ENCODE results near the gene NRXN3. TPM values are rescaled to one million over a fixed set of nuclear protein-coding genes. Genes with fewer than 3 reads are reported as not detected.

The NRXN3 gene
- total and polyA plus RNA-seq, 2 experiments from 2014 or later = 5.7 to 7.1 TPM

- no peaks in the 10 kb centered on the region for H3K9me2 ChIP-seq (replicated peaks; ENCODE audit: insufficient read depth)
- no peak for DNase-seq (ENCODE audit: low spot score)
- TF ChIP-seq EZH2 (IDR thresholded peaks at IDR 0.05; ENCODE audit: borderline replicate concordance) = no peak
- TF ChIP-seq, protein P1, sequence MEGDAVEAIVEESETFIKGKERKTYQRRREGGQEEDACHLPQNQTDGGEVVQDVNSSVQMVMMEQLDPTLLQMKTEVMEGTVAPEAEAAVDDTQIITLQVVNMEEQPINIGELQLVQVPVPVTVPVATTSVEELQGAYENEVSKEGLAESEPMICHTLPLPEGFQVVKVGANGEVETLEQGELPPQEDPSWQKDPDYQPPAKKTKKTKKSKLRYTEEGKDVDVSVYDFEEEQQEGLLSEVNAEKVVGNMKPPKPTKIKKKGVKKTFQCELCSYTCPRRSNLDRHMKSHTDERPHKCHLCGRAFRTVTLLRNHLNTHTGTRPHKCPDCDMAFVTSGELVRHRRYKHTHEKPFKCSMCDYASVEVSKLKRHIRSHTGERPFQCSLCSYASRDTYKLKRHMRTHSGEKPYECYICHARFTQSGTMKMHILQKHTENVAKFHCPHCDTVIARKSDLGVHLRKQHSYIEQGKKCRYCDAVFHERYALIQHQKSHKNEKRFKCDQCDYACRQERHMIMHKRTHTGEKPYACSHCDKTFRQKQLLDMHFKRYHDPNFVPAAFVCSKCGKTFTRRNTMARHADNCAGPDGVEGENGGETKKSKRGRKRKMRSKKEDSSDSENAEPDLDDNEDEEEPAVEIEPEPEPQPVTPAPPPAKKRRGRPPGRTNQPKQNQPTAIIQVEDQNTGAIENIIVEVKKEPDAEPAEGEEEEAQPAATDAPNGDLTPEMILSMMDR (IDR thresholded peaks at IDR 0.05; ENCODE audit: poor library complexity) = no peak
- TF ChIP-seq EZH2phosphoT487 (IDR thresholded peaks at IDR 0.05; ENCODE audit: low read depth, severe bottlenecking, unreplicated experiment) = no peak
- H3K4me1 ChIP-seq (ENCODE audit: insufficient read depth) = no peaks in the 10 kb centered on the region
- H3K9me3 ChIP-seq (ENCODE audit: low read depth) = no peaks in the 10 kb centered on the region
- H3K4me3 ChIP-seq = no peak overlapping the region
- WGBS (ENCODE audit: low lambda C conversion rate, missing lambda C conversion rate) = 88% methylated on average over 3 of the region's 3 CpGs
- no peak overlapping the region for H3K4me2 ChIP-seq
- H3K79me2 ChIP-seq = no peaks in the 10 kb centered on the region
- H3K27ac ChIP-seq = no peak overlapping the region
- no peaks in the 10 kb centered on the region for H3K27me3 ChIP-seq
- H2AFZ ChIP-seq = no peak overlapping the region
- H3K36me3 ChIP-seq (replicated peaks; ENCODE audit: insufficient read depth, low read depth) = no peaks in the 10 kb centered on the region
- H4K20me1 ChIP-seq (ENCODE audit: insufficient read depth, poor library complexity, severe bottlenecking) = no peaks in the 10 kb centered on the region
These were observed 1083.4 kb downstream of the NRXN3 start for GRCh38 chr14:79253576-79253975.

GRCh38 chr14:79254069-79254775 is 1084.0 kb downstream of the NRXN3 start:
- Histone ChIP-seq H2AFZ (no peak overlapping the region), H3K9me2 (replicated peaks; ENCODE audit: insufficient read depth) (no peaks in the 10 kb centered on the region), H3K4me3 (no peak overlapping the region), H3K36me3 (replicated peaks; ENCODE audit: insufficient read depth, low read depth) (no peaks in the 10 kb centered on the region), H3K4me1 (ENCODE audit: insufficient read depth) (no peaks in the 10 kb centered on the region), H3K79me2 (no peaks in the 10 kb centered on the region), H3K27me3 (no peaks in the 10 kb centered on the region), H3K4me2 (no peak overlapping the region), H4K20me1 (ENCODE audit: insufficient read depth, poor library complexity, severe bottlenecking) (no peaks in the 10 kb centered on the region), H3K9me3 (ENCODE audit: low read depth) (no peaks in the 10 kb centered on the region), H3K27ac (no peak overlapping the region)
- WGBS (ENCODE audit: low lambda C conversion rate, missing lambda C conversion rate) = 58% methylated on average over 3 of the region's 3 CpGs
- DNase-seq (ENCODE audit: low spot score) = no peak
- TF ChIP-seq EZH2phosphoT487 (IDR thresholded peaks at IDR 0.05; ENCODE audit: low read depth, severe bottlenecking, unreplicated experiment) = no peak
- TF ChIP-seq, protein P1 (IDR thresholded peaks at IDR 0.05; ENCODE audit: poor library complexity) = no peak
- no peak for TF ChIP-seq EZH2 (IDR thresholded peaks at IDR 0.05; ENCODE audit: borderline replicate concordance)

DNA sequence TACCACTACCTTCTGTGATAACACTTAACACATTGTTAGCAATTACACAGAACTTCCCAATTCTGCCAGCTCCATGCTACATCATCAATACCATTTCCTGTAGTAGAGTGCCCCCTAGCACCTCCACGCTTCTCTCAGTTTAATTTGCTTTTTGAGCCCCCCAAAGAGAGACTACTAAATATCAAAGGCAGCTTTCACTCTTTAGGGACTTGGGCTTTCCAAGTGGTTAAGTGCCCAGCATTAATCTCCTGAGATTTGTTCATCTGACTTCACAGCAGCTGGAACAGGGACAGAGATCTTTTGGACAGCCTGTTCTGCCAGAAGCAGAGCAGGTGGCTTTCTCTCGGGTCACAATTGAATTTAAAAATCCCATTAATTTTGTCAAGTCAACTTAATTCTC is 1086.2 kb downstream of the NRXN3 start:
- Histone ChIP-seq H3K4me1 (ENCODE audit: insufficient read depth) (no peaks in the 10 kb centered on the region), H3K4me3 (no peak overlapping the region), H3K27ac (no peak overlapping the region), H3K4me2 (no peak overlapping the region), H3K9me2 (replicated peaks; ENCODE audit: insufficient read depth) (no peaks in the 10 kb centered on the region), H3K79me2 (no peaks in the 10 kb centered on the region), H3K36me3 (replicated peaks; ENCODE audit: insufficient read depth, low read depth) (no peaks in the 10 kb centered on the region), H2AFZ (no peak overlapping the region), H4K20me1 (ENCODE audit: insufficient read depth, poor library complexity, severe bottlenecking) (no peaks in the 10 kb centered on the region), H3K27me3 (no peaks in the 10 kb centered on the region), H3K9me3 (ENCODE audit: low read depth) (no peaks in the 10 kb centered on the region)
- DNase-seq (ENCODE audit: low spot score) = no peak
- WGBS (ENCODE audit: low lambda C conversion rate, missing lambda C conversion rate) = 77% methylated on average over 2 of the region's 2 CpGs
- TF ChIP-seq EZH2phosphoT487 (IDR thresholded peaks at IDR 0.05; ENCODE audit: low read depth, severe bottlenecking, unreplicated experiment) (no peak), EZH2 (IDR thresholded peaks at IDR 0.05; ENCODE audit: borderline replicate concordance) (no peak)
- TF ChIP-seq, protein P1 (IDR thresholded peaks at IDR 0.05; ENCODE audit: poor library complexity) = no peak
